Activated CD8-positive, alpha-beta memory T cell treated with anti-CD3 and anti-CD28 coated beads, Interleukin-2, amount 50 U/mL, for 24 hours (primary cell): Measurements from ENCODE around the gene KRTAP4-7.
"Not testable (repeated sequence)": the region's sequence is repeated elsewhere in the genome, so short reads cannot be mapped to it uniquely, and the experiment has no call there.

Source experiments
- DNase-seq: peaks from one replicate; pipeline ENCODE4 v3.0.0-alpha.2; 2020; ENCODE audit errors: extremely low read depth

Gene KRTAP4-7

GRCh38 chr17:41065016-41065689 lies 18.8 kb upstream of the KRTAP4-7 start:
- not testable (repeated sequence) for DNase-seq

- no peak for DNase-seq
Observed at GRCh38 chr17:41065829-41066624, 17.9 kb upstream of the KRTAP4-7 start, which contains the start of gene KRTAP2-4. Gene KRTAP2-4, minus strand, starts transcription at chr17:41065879. Its CDS starts 34 bp downstream, at chr17:41065845.

- DNase-seq = no peak
Observed at GRCh38 chr17:41067281-41067680, 16.7 kb upstream of the KRTAP4-7 start.

- no peak for DNase-seq
Observed at GRCh38 chr17:41069031-41069430, 14.9 kb upstream of the KRTAP4-7 start.

- no peak for DNase-seq
Observed at GRCh38 chr17:41071606-41072360, 12.2 kb upstream of the KRTAP4-7 start.

- no peak for DNase-seq
Observed at GRCh38 chr17:41073676-41074075, 10.3 kb upstream of the KRTAP4-7 start.

GRCh38 chr17:41076788-41077187 lies 7.2 kb upstream of the KRTAP4-7 start:
- DNase-seq = no peak

- DNase-seq = no peak
Observed at GRCh38 chr17:41082626-41083025, 1.3 kb upstream of the KRTAP4-7 start.

- DNase-seq = not testable (repeated sequence)
Observed at GRCh38 chr17:41083427-41083826, 523 bp upstream of the KRTAP4-7 start.

GRCh38 chr17:41088760-41089352 lies 4.9 kb downstream of the KRTAP4-7 start:
- not testable (repeated sequence) for DNase-seq

- no peak for DNase-seq
Observed at GRCh38 chr17:41096055-41096454, 12.1 kb downstream of the KRTAP4-7 start.

- no peak for DNase-seq
Observed at GRCh38 chr17:41098042-41098441, 14.1 kb downstream of the KRTAP4-7 start, which contains the start of gene KRTAP4-8. Gene KRTAP4-8, minus strand, starts transcription at chr17:41098142. Its CDS starts 58 bp downstream, at chr17:41098084.

GRCh38 chr17:41098481-41098880 lies 14.5 kb downstream of the KRTAP4-7 start:
- DNase-seq = no peak

- DNase-seq = not testable (repeated sequence)
Observed at GRCh38 chr17:41099682-41100480, 15.9 kb downstream of the KRTAP4-7 start.

GRCh38 chr17:41101586-41102259 lies 17.8 kb downstream of the KRTAP4-7 start, which contains the start of gene KRTAP4-16:
Gene KRTAP4-16, minus strand, starts transcription at chr17:41102209. Its CDS starts 0 bp downstream, at chr17:41102209.
- no peak for DNase-seq

GRCh38 chr17:41103896-41104295 lies 19.9 kb downstream of the KRTAP4-7 start:
- no peak for DNase-seq

GRCh38 chr17:41104386-41105038 lies 20.6 kb downstream of the KRTAP4-7 start:
- DNase-seq = not testable (repeated sequence)

GRCh38 chr17:41105347-41105746 lies 21.4 kb downstream of the KRTAP4-7 start, which contains the start of gene KRTAP4-9:
Gene KRTAP4-9, plus strand, starts transcription at chr17:41105389. Its CDS starts 0 bp downstream, at chr17:41105389.
- DNase-seq = not testable (repeated sequence)

- no peak for DNase-seq
Observed at GRCh38 chr17:41107941-41108450, 24.0 kb downstream of the KRTAP4-7 start.
